Thyroid gland (tissue), 4 donors: ENCODE data around the gene COL9A1.

Experiments
- POLR2A ChIP-seq, 2 donors: fragments of 450-650 bp; IDR thresholded peaks; one replicate each; pipeline ENCODE4 v1.6.1; 2017; ENCODE audit warnings: antibody characterized with exemption in 2 of 2, mild to moderate bottlenecking in 2 of 2, moderate library complexity in 1 of 2
- TF ChIP-seq, protein P1 (sequence below), 6 experiments: fragments of 200-600 bp in 3 of 6; fragments of 450-650 bp in 3 of 6; sonication (generic) in 3 of 6; IDR thresholded peaks; one replicate each; pipeline ENCODE4 v1.5.1; 2016 to 2019; ENCODE audit warnings: antibody characterized with exemption in 6 of 6, mild to moderate bottlenecking in 2 of 6, inconsistent platforms in 1 of 6, moderate library complexity in 1 of 6

DNA sequence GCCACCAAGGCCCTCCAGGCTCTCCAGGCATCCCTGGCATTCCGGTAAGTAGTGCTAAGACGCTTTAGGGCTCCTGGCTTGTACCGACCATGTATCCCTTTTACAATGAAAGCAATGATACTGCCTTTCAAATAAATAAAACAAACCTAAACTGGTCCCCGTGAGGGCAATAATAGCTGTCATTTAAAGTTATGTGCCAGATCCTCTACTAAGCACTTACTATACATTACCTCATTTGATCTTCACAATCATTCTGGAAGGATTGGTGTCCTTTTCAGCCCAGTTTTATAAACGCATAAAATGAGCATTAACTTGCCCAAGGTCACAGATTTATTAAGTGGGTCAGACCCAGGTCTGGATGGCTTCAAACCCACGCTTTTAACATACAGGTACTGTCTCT is 114.7 kb downstream of the COL9A1 start:
- TF ChIP-seq, protein P1, sequence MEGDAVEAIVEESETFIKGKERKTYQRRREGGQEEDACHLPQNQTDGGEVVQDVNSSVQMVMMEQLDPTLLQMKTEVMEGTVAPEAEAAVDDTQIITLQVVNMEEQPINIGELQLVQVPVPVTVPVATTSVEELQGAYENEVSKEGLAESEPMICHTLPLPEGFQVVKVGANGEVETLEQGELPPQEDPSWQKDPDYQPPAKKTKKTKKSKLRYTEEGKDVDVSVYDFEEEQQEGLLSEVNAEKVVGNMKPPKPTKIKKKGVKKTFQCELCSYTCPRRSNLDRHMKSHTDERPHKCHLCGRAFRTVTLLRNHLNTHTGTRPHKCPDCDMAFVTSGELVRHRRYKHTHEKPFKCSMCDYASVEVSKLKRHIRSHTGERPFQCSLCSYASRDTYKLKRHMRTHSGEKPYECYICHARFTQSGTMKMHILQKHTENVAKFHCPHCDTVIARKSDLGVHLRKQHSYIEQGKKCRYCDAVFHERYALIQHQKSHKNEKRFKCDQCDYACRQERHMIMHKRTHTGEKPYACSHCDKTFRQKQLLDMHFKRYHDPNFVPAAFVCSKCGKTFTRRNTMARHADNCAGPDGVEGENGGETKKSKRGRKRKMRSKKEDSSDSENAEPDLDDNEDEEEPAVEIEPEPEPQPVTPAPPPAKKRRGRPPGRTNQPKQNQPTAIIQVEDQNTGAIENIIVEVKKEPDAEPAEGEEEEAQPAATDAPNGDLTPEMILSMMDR (IDR thresholded peaks at IDR 0.05), result no peak
- TF ChIP-seq POLR2A (IDR thresholded peaks at IDR 0.05), result no peak
